ENCODE data around the gene IKBKG. TPM values are rescaled to one million over a fixed set of nuclear protein-coding genes. Genes with fewer than 3 reads are reported as not detected.

IKBKG gene
- total and polyA plus RNA-seq, 7 experiments from 2014 or later, result 19.6 to 45.5 (median 37.3) TPM

DNA sequence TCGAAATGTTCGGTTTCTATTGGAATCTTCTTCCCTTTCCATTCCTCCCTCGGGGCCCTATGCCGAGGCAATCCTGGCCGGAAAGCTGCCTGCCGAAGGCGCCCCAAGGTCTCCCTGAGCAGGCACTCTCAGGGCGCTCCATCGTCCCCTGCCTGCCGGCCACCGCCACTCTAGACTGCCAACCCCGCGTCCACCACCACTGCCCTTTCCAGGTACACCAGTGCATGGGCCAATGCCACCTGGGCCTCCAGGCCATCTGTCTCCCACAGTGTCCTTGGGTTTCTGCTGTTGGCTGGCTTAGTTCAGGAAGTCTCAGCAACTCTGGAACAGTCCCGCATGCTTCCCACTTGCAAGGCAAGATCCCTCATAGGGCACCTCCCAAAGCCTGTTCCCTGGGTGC lies 52.1 kb downstream of the IKBKG start:
- Mint-ChIP-seq H3K27ac (no peak overlapping the region), H3K9me3 (peaks cover 0 to 3% (median 0%) of the 10 kb centered on the region in 11 donors), H3K27me3 (peaks cover 0 to 8% (median 0%) of the 10 kb centered on the region in 5 donors), H3K36me3 (no peaks in the 10 kb centered on the region), H3K4me1 (peaks cover 0 to 10% (median 0%) of the 10 kb centered on the region in 7 donors), H3K4me3 (no peak overlapping the region)
- Histone ChIP-seq H3K4me1 (ENCODE audit: control insufficient read depth in 2 of 2, insufficient read depth in 2 of 2, low read length in 2 of 2) (peaks cover 0 to 6% of the 10 kb centered on the region in 2 donors), H3K27ac (ENCODE audit: low read depth, low read length) (no peak overlapping the region), H3K27me3 (ENCODE audit: control insufficient read depth in 2 of 2, insufficient read depth in 2 of 2, low read length in 2 of 2) (no peaks in the 10 kb centered on the region), H3K4me3 (ENCODE audit: low read length) (no peak overlapping the region), H3K36me3 (ENCODE audit: control insufficient read depth in 2 of 3, insufficient read depth in 3 of 3, low read length in 3 of 3) (no peaks in the 10 kb centered on the region), H3K9me3 (ENCODE audit: control insufficient read depth in 2 of 3, low read length in 3 of 3) (no peaks in the 10 kb centered on the region)
- DNase-seq (no peak), ATAC-seq (no peak)
- POLR2A ChIA-PET, result no interaction called here
- intact Hi-C loops (cut with micrococcal nuclease), result no loop called here
- CTCF ChIA-PET, result no interaction called here

- H3K27ac ChIP-seq (ENCODE audit: low read depth, low read length), result no peak overlapping the region
- CTCF ChIA-PET, result no interaction called here
- H3K9me3 ChIP-seq (ENCODE audit: control insufficient read depth in 2 of 3, low read length in 3 of 3), result no peaks in the 10 kb centered on the region
- no peaks in the 10 kb centered on the region for H3K27me3 ChIP-seq (ENCODE audit: control insufficient read depth in 2 of 2, insufficient read depth in 2 of 2, low read length in 2 of 2)
- Mint-ChIP-seq H3K36me3 (no peaks in the 10 kb centered on the region), H3K4me3 (no peak overlapping the region), H3K27me3 (peaks cover 0 to 4% (median 0%) of the 10 kb centered on the region in 5 donors), H3K4me1 (peaks cover 0 to 9% (median 0%) of the 10 kb centered on the region in 7 donors), H3K27ac (no peak overlapping the region), H3K9me3 (peaks cover 0 to 3% (median 0%) of the 10 kb centered on the region in 11 donors)
- H3K4me1 ChIP-seq (ENCODE audit: control insufficient read depth in 2 of 2, insufficient read depth in 2 of 2, low read length in 2 of 2), result peaks cover 0 to 6% of the 10 kb centered on the region in 2 donors
- no peak for ATAC-seq
- intact Hi-C loops (cut with micrococcal nuclease), result no loop called here
- H3K36me3 ChIP-seq (ENCODE audit: control insufficient read depth in 2 of 3, insufficient read depth in 3 of 3, low read length in 3 of 3), result no peaks in the 10 kb centered on the region
- POLR2A ChIA-PET, result no interaction called here
- no peak for DNase-seq
- no peak overlapping the region for H3K4me3 ChIP-seq (ENCODE audit: low read length)
Measured at GRCh38 chrX:154600759-154601374, 53.4 kb downstream of the IKBKG start.

DNA sequence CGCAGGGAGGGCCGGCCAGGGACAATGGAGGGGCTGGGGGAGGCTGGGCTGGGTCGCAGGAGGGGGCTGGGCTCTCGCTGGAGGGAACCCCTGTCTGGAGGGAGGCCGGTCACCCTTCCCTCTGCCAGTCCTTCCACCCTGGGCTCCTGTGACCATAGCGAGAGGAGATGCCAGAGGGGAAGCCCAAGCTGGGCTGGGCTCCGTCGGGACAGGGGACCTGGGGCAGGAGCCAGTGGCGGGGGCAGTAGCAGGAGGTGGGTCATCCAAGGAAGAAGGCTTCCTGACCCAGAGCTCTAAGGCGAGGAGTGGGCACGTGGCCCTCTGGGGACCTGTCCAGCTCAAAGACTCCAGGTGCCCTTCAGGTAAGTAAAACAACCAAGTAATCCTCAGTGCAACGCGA lies 54.8 kb downstream of the IKBKG start:
- peaks cover 0 to 3% (median 0%) of the 10 kb centered on the region in 5 donors for H3K27me3 Mint-ChIP-seq
- ATAC-seq, result no peak
- intact Hi-C loops (cut with micrococcal nuclease), result no loop called here

DNA sequence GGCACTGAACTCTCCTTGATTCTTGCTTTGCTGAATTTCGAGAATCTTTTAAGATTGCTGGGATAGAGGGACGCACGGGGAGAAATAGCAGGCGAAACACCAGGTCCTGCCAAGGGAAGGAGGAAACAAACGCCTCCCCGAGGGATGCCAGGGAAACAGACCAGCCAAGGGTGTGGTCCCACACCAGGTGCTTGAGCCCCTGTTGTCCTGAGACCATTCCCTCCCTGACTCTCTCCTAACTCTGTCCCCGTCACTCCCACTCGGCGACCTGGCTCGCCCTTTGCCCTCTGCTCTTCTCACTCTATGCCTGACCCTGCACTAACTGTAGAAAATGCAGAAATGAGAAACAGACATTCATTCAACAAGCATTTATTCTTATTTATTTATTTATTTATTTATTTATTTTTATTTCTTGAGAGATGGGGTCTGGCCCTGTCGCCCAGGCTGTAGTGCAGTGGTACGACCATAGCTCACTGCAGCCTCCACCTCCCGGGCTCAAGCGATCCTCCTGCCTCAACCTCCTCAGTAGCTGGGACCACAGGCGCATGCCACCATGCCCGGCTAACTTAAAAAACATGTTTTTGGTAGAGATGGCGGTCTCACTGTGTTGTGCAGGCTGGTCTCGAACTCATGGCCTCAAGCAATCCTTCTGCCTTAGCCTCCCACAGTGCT lies 55.5 kb downstream of the IKBKG start:
- ChIA-PET CTCF (no interaction called here), POLR2A (no interaction called here)
- DNase-seq (no peak), ATAC-seq (no peak)
- Histone ChIP-seq H3K4me1 (ENCODE audit: control insufficient read depth in 2 of 2, insufficient read depth in 2 of 2, low read length in 2 of 2) (no peaks in the 10 kb centered on the region), H3K4me3 (ENCODE audit: low read length) (no peak overlapping the region), H3K9me3 (ENCODE audit: control insufficient read depth in 2 of 3, low read length in 3 of 3) (no peaks in the 10 kb centered on the region), H3K27ac (ENCODE audit: low read depth, low read length) (no peak overlapping the region), H3K27me3 (ENCODE audit: control insufficient read depth in 2 of 2, insufficient read depth in 2 of 2, low read length in 2 of 2) (no peaks in the 10 kb centered on the region), H3K36me3 (ENCODE audit: control insufficient read depth in 2 of 3, insufficient read depth in 3 of 3, low read length in 3 of 3) (no peaks in the 10 kb centered on the region)
- Mint-ChIP-seq H3K36me3 (no peaks in the 10 kb centered on the region), H3K27me3 (peaks cover 0 to under 1% (median 0%) of the 10 kb centered on the region in 5 donors), H3K27ac (peak overlapping the region in 1 of 9 donors; percentile 81), H3K9me3 (no peaks in the 10 kb centered on the region), H3K4me1 (peaks cover 0 to 14% (median 4%) of the 10 kb centered on the region in 7 donors), H3K4me3 (no peak overlapping the region)
- intact Hi-C loops (cut with micrococcal nuclease), result no loop called here

More for the DNA sequence above, 54.8 kb downstream of the IKBKG start:
- H3K4me3 Mint-ChIP-seq, result no peak overlapping the region
- H3K27ac Mint-ChIP-seq, result no peak overlapping the region
- Histone ChIP-seq H3K9me3 (ENCODE audit: control insufficient read depth in 2 of 3, low read length in 3 of 3) (no peaks in the 10 kb centered on the region), H3K36me3 (ENCODE audit: control insufficient read depth in 2 of 3, insufficient read depth in 3 of 3, low read length in 3 of 3) (no peaks in the 10 kb centered on the region), H3K27ac (ENCODE audit: low read depth, low read length) (no peak overlapping the region), H3K27me3 (ENCODE audit: control insufficient read depth in 2 of 2, insufficient read depth in 2 of 2, low read length in 2 of 2) (no peaks in the 10 kb centered on the region), H3K4me1 (ENCODE audit: control insufficient read depth in 2 of 2, insufficient read depth in 2 of 2, low read length in 2 of 2) (no peaks in the 10 kb centered on the region), H3K4me3 (ENCODE audit: low read length) (no peak overlapping the region)
- no peaks in the 10 kb centered on the region for H3K36me3 Mint-ChIP-seq
- peaks cover 0 to 2% (median 0%) of the 10 kb centered on the region in 11 donors for H3K9me3 Mint-ChIP-seq
- ChIA-PET POLR2A (no interaction called here), CTCF (no interaction called here)
- peaks cover 0 to 14% (median 4%) of the 10 kb centered on the region in 7 donors for H3K4me1 Mint-ChIP-seq
- no peak for DNase-seq

- ChIA-PET CTCF (no interaction called here), POLR2A (no interaction called here)
- Histone ChIP-seq H3K4me3 (ENCODE audit: low read length) (no peak overlapping the region), H3K4me1 (ENCODE audit: control insufficient read depth in 2 of 2, insufficient read depth in 2 of 2, low read length in 2 of 2) (no peaks in the 10 kb centered on the region), H3K27ac (ENCODE audit: low read depth, low read length) (no peak overlapping the region), H3K27me3 (ENCODE audit: control insufficient read depth in 2 of 2, insufficient read depth in 2 of 2, low read length in 2 of 2) (no peaks in the 10 kb centered on the region), H3K36me3 (ENCODE audit: control insufficient read depth in 2 of 3, insufficient read depth in 3 of 3, low read length in 3 of 3) (no peaks in the 10 kb centered on the region), H3K9me3 (ENCODE audit: control insufficient read depth in 2 of 3, low read length in 3 of 3) (no peaks in the 10 kb centered on the region)
- no peaks in the 10 kb centered on the region for H3K36me3 Mint-ChIP-seq
- peaks cover 0 to 14% (median 4%) of the 10 kb centered on the region in 7 donors for H3K4me1 Mint-ChIP-seq
- H3K27ac Mint-ChIP-seq, result peak overlapping the region in 1 of 9 donors; percentile 5
- no peak for ATAC-seq
- no peak for DNase-seq
- H3K4me3 Mint-ChIP-seq, result no peak overlapping the region
- no peaks in the 10 kb centered on the region for H3K9me3 Mint-ChIP-seq
- H3K27me3 Mint-ChIP-seq, result no peaks in the 10 kb centered on the region
- intact Hi-C loops (cut with micrococcal nuclease), result no loop called here
Measured at GRCh38 chrX:154603438-154604430, 56.3 kb downstream of the IKBKG start.

- H3K27me3 ChIP-seq (ENCODE audit: control insufficient read depth in 2 of 2, insufficient read depth in 2 of 2, low read length in 2 of 2), result no peaks in the 10 kb centered on the region
Measured at GRCh38 chrX:154605566-154605965, 58.1 kb downstream of the IKBKG start.

More at GRCh38 chrX:154605566-154605965, 58.1 kb downstream of the IKBKG start:
- no peaks in the 10 kb centered on the region for H3K9me3 ChIP-seq (ENCODE audit: control insufficient read depth in 2 of 3, low read length in 3 of 3)
- Mint-ChIP-seq H3K27ac (no peak overlapping the region), H3K9me3 (no peaks in the 10 kb centered on the region), H3K4me3 (no peak overlapping the region), H3K27me3 (no peaks in the 10 kb centered on the region), H3K36me3 (no peaks in the 10 kb centered on the region), H3K4me1 (peaks cover 0 to 14% (median 2%) of the 10 kb centered on the region in 7 donors)
- DNase-seq (no peak), ATAC-seq (no peak)
- H3K4me1 ChIP-seq (ENCODE audit: control insufficient read depth in 2 of 2, insufficient read depth in 2 of 2, low read length in 2 of 2), result no peaks in the 10 kb centered on the region
- no peak overlapping the region for H3K4me3 ChIP-seq (ENCODE audit: low read length)
- no peak overlapping the region for H3K27ac ChIP-seq (ENCODE audit: low read depth, low read length)
- ChIA-PET CTCF (no interaction called here), POLR2A (interaction anchor here (0.7 kb wide), 1 partner anchor 343 kb away, joined by 4 read pairs; no protein-coding TSS in a partner anchor)
- intact Hi-C loops (cut with micrococcal nuclease), result no loop called here
- no peaks in the 10 kb centered on the region for H3K36me3 ChIP-seq (ENCODE audit: control insufficient read depth in 2 of 3, insufficient read depth in 3 of 3, low read length in 3 of 3)

Data from naive thymus-derived CD4-positive, alpha-beta T cell (primary cell).